NOMO-1 treated with dmso at 0.1 percent for 144 hours (cell line): ENCODE measurements around the gene STRAP.

Experiments
- DNase-seq: peaks from one replicate; lab custom pipeline; 2025; ENCODE audit not compliant: unreplicated experiment; lab: John Stamatoyannopoulos, UW

The STRAP gene, protein sequence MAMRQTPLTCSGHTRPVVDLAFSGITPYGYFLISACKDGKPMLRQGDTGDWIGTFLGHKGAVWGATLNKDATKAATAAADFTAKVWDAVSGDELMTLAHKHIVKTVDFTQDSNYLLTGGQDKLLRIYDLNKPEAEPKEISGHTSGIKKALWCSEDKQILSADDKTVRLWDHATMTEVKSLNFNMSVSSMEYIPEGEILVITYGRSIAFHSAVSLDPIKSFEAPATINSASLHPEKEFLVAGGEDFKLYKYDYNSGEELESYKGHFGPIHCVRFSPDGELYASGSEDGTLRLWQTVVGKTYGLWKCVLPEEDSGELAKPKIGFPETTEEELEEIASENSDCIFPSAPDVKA

DNA sequence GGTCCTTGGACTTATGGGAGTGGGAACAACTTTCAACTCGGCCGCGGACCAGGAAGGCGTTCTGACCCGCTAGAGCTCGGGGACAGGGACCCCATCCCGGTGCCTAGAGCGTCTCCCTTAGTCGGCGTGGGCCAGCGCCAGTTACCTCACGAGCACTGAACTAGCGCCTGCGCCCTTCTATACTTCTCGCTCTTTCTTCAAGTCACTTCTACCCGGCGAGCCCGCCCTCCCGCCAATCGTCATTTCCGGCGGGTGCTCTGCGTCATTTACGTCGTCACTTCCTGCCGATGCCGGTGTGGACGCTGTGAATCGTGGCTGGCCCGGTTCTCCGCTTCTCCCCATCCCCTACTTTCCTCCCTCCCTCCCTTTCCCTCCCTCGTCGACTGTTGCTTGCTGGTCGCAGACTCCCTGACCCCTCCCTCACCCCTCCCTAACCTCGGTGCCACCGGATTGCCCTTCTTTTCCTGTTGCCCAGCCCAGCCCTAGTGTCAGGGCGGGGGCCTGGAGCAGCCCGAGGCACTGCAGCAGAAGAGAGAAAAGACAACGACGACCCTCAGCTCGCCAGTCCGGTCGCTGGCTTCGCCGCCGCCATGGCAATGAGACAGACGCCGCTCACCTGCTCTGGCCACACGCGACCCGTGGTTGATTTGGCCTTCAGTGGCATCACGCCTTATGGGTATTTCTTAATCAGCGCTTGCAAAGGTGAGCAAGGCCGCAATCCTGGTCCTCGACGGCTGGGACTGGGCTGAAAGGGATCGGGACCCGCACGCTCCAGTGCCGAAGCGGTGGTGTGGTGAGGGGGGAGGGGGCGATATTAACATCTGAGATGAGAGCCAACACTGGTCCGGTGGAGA lies at the start of gene STRAP:
Gene STRAP, plus strand, starts transcription at position 270 of the 854 bp plus-strand sequence. Its CDS starts 321 bp downstream, at position 591.
- DNase-seq: peak; percentile 94

DNA sequence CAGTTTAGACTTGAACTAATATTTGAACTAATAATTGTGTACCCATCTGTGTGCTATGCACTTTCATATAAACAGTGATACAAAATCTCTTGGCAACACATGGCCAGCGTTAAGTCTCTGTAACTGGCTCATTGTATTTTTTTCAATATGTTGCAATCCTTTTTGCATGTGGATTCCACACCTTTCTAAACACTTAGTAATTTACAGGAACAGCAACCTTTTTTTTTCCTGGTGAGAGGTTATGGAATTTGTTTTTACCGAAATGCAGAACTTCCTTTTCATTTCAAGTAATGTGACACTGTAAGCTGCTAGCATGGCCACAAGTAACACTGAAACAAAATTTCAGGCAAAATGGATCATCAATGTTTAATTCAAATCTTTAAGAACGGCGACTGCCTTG lies 47.6 kb upstream of the STRAP start:
- no peak for DNase-seq

DNA sequence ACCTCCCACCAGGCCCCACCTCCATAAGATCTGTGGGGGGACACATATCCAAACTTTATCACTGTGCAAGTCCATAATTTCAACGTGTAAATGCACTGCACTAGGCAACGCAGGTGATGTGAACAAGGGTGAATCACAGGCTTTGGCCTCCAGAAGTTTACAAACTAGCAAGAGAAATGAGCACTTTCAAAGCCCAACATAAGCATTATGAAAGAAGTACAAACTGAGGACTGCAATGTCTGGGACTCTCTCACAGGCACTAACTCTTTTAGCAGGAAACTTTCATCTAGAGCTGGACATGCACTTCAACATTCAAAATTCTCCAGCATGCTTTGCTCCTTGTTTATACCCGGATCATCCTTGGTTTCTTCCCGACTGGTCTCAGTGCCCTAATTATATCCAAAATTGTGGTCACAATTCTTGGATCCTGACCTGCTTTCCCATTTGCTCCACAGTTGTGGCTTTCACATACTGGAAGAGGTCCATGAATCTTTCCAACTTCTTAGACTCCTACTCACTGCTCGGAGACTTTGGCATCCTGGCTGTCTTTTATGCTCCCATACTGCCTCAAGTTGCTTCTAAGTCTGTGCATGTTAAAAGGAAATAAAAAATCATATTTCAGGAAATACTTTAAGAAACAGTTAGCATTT lies 44.9 kb upstream of the STRAP start:
- DNase-seq: no peak

DNA sequence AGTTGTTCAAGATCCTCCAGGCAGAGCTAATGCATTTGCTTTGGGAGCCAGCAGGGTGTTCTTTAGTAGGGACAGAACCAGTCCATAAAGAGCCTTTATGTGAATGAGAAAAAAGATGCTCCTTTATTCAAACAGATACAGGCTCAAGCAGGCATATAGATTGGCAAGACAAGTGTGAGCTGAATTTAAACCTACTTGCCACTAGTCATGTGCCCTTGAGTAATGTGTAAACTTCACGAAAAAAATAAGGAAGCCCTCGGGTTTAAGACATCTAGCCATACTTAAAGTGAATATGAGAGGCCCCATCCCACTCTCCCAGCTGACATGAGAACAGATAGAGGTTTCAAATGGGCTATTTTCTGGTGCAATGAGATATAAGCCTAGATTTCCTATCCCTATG lies 43.1 kb upstream of the STRAP start:
- DNase-seq: no peak

DNA sequence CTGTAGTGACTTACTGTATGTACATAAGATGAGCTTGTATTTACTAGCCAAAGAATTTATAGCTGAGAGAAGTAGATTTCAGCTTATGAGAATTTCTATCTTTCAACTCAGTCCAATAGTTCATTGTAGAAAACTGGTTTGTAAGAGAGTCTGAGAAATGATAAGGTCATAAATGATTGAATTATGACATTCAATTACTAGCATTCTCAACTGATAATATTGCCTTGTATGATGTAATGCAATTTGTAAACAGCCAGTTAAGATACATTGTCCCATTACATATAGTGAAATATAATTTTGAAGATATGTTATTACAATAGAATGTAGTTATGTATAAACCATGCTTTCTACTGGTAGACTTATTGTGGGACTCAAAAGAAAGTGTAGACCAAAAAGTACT lies 42.5 kb upstream of the STRAP start:
- no peak for DNase-seq

DNA sequence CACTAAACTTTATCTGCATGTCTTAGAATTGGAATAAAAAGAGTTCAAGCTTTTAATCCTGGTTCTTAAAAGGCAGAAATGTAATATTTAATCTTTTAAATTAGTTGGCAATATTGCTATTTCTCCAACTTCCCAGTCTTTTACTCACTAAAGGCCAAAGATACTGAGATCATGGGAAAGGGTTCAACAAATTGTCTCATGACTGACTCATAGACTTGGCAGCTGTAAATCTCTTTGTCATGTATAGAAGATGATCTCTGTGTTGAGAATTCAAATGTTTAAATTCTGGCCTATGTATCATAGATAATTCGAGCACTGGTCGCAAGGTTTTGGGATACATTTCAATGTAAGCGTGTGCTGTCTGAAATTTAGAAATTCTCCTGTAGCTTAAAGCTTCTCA lies 40.1 kb upstream of the STRAP start:
- no peak for DNase-seq

DNA sequence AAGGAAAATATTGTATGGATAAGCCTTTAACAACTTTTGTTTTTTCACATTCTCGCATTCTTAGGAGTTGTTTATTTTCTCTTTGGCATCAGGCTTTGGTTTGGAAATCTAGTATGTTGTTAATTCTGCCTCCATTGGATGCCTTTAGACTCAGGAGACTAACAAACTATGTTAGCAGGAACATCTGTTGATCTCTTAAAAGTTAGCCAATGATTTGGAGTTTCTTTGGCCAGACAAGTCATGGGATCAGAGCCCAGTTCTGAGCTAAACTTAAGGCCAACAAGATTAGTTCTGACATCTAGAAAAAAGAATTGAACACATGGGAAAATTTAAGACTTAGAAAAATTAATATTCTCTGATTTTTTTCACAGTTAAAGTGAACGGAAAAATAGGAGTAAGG lies 35.3 kb upstream of the STRAP start:
- DNase-seq: no peak

DNA sequence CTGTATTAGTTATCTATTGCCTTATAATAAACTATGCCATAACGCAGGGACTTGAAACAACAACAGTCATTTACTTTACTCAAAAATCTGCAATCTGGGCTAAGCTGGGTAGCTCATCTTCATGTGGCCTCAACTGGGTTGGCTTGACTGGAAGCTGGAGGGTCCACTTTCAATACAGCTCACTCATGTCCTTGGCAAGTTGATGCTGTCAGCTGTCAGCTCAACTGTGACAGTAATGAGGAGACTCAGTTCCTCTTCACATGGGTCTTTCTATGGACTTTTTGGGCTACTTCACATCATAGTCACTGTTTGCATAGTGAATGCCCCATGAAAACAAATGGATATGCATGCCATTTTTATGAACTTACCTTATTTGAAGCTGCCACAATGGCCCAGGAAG lies 33.6 kb upstream of the STRAP start:
- no peak for DNase-seq

DNA sequence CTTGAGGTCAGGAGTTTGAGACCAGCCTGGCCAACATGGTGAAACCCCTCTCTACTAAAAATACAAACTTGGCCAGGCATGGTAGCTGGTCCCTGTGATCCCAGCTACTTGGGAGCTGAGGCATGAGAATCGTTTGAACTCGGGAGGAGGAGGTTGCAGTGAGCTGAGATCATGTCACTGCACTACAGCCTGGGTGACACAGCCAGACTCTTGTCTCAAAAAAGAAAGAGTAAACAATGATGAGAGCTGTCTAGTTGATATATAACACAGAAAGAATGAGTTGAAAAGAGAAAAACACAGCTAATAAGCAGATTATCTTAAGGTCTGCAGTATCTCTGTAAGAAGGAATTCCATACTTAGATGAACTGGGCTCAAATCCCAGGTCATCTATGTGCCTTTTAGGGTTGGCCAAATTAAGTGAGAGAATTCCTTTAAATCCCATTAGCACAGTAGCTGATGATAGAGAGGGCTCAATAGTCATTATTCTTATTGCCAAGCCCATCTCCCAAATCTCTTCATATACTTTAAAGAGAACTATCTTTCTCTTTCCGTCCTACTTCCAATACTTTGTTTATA lies 31.1 kb upstream of the STRAP start:
- DNase-seq: no peak

DNA sequence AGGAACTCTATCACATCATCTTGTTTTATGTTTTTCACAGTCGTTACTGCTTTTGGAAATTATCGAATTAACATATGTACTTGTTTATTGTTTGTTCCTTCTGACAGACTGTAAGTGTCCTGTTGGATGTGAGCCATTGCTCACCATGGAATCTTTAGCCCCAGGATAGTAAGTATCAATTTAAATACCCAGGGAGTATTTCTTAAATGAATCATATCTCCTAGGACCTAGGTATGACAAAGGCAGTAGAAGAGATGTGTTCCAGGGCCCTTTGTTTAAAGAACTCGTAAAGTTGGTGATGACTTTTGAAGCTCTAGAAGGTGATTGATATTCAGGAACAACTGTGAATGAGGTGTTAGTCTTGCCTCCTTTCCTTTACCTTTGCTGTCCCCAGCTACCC lies 30.3 kb upstream of the STRAP start:
- no peak for DNase-seq

DNA sequence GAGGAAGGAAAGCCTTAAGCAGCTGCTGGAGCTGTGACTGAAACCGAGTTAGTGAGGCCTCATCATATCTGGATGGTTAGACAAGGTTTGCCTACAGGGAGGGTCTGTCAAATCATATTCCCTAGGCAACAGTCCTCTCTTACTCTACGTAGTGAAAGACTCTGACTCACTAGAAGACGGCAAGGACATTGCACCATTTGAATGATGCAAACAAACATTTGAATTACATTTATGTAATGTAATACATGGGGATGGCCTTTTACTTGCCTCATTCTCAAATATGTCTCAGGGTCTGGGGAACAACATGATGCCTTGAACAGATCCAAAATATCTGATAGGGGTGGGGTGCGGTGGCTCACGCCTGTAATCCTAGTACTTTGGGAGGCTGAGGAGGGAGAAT lies 29.8 kb upstream of the STRAP start:
- no peak for DNase-seq

DNA sequence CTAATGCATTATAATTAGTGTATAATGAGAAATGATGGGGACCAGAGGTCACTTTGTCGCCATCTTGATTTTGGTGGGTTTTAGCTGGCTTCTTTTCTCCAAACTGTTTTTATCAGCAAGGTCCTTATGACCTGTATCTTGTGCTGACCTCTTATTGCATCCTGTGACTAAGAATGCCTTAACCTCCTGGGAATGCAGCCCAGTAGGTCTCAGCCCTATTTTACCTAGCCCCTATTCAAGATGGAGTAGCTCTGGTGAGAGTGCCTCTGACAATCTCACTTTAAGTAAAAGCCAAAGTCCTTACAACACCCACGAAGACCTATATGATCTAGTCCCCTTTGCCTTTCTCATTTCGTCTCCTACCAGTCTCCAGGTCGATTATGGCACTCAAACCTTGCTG lies 28.3 kb upstream of the STRAP start:
- DNase-seq: no peak

DNA sequence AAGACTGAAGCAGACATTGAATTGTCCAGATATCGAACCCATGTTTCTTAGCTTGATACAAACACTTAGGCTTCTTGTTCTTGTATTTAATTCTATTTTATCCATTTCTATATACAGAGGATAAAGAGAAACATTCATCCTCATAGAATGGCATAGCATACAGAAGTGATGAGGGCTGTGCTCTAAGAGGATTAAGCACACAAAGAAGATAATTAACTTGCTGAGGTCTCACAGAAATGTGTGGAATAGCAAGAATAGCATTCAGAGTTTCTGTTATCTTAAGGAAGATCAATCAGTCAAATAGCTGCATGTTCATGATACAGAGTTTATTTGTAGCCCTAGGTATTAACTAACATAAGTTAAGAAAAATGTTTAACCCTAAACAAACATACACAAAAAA lies 27.3 kb upstream of the STRAP start:
- no peak for DNase-seq

DNA sequence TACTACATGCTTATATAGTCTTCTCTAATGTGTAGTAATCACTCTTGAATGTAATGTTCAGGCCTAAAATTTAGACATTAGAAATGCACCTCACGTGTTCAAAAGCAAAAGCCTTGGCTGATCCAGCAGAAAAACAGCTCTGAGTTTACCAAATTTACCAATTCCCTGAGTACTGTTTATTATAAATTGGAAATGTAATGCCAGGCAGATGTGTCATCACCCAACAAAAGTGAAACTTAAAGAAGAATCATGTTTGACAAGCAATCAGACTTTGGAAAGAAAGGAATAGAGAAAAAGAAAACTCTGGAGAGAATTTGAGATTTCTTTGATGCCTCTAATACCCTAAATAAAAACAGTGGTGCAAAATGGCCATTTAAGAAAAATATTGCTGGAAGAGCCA lies 26.5 kb upstream of the STRAP start:
- DNase-seq: no peak

DNA sequence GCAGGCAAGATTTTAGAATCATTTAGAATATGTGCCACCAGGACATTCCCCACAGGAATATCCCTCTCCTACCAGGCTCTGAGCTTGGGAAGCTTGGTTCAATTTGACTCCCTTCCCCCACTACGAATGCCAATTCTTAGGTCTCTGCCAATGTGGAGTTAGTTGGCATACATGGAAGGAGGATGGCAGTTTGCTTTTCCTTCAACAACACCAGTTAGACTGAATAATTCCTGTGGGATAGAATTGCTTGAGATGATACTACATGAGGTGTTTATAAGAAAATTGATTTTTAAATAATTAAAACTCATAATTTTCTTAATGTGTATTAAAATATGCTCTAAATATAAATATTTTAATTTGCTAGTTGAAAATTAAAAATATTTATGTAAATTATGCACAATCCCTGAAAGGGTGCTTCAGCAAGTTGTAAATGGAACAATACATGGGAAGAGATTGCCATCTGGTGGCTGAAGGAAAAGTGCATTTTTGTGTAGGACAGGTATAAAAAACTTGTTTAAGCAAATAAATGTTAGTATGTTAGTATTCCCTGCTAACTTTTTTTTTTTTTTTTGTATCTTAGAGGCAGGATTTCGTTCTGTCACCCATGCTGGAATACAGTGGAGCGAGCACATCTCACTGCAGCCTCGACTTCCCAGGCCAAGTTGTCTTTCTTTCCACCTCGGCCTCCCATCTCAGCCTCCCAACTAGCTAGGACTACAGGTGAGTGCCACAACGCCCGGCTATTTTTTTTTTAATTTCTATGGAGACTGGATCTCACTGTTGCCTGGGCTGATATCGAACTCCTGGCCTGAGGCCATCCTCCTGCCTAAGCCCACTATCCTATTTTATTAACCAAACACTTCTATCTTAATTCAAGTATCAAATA lies 25.8 kb upstream of the STRAP start:
- DNase-seq: no peak

DNA sequence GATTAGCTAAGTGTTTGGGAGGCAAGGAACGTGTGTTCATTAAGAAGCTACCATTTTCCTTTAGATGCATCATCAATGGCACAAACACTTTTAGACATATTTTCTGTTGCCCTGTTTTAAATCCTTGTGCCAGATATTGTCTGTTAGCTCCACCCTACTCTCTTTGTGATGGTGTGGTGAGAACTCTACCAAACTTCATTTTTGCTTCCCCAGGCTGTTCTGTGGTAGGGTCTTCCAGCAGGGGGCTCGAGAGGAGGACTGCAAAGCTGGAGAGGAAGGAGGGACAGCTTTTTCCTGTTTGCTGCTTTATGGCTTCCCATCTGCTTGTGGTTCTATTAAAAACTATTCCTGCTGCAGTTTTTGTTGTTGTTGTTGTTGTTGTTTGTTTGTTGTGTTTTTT lies 23.8 kb upstream of the STRAP start:
- no peak for DNase-seq

DNA sequence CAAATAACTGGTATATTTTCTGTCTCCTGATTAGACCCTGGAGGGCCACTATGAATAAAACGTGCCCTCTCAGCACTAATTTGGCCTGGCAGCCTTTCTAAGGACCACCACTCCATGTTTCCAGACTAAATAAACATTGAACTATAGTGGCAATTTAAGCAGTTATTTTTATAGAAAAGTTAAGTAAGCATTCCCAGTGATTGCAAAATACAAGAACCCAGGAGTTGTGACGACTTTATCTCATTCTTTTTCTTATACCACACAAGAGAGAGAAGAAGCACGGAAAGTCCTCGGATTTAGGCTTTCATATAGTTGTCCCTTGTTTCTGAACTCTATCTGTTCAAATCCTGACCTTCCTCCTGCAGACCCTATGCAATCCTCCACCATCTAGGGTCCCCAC lies 23.1 kb upstream of the STRAP start:
- DNase-seq: no peak

DNA sequence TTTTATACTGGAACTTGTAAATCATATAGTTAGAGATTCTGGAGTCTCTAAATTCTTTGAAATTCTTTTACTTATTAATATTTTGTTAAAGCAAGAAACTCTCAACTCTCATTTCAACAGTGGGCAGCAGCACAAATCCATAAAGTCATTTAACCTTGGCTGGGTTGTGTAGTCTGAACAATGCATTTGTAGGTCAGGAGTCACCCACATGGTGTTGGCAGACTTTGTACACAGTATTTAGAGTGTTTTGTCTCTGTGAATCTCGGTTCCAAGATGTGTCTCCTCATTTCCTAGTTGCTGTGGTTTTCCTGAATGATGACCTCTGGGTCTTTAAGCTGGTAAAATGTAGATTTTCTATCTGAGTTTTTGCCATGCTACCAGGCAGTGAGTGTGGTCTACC lies 20.8 kb upstream of the STRAP start:
- no peak for DNase-seq

DNA sequence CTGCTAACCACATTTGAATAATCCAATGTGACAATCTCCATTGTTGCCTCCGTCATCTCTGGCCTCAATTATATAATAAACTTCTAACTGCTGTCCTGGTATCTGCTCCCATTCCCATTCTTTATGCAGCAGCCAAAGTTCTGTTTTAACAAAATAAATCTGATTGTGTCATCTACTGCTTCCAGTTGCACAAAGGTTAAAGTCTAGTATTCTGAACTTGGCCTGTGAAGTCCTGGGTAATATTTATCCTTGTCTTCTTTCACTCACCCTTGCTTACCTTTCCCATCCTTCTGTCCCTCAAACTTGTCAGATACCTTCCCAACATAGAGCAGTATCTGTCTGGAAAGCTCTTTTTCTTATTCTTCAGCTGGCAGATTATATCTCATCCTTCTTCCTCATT lies 19.3 kb upstream of the STRAP start:
- no peak for DNase-seq

DNA sequence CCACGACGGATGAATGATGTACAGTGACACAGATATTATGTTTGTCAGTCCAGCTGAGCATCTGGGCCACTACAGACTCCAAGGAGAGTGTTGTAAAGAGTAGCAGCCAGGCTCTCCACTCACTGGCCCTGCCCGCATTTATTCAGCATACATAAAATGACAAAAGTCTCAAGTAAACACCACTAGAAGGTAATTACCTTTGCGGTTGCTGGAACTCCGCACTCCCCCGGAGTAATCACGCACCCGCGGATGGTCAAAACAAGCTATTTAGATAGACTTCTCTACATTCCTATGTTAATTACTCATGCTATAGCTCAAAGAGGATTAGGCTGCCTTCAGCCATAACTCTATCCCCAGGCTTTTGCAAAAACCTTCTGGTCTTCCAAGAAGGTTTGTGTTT lies 18.8 kb upstream of the STRAP start:
- no peak for DNase-seq

DNA sequence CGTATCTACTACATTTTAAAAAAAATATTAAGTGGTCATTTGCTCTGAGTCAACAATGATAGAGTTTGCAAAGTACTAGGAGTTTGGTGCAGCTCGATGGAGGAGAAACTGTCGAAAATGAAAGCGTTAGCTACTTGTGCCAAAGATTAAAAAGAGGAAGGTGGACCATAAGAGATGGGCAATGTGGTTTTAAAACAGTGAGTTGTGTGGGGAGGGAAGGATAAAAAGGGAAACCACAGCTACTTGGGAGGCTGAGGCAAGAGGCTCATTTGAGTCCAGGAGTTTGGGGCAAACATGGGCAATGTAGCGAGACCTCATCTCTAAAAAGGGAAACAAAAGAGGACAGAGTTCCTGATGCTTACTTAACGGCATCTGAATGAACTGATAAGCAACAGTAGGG lies 18.2 kb upstream of the STRAP start:
- DNase-seq: peak; percentile 90
